Ishikawa (cell line): ENCODE data around the gene ASS1.

Experiments
- EP300 ChIP-seq: IDR thresholded peaks from 2 replicates; pipeline ENCODE4 v1.6.1; 2012; ENCODE audit warnings: borderline replicate concordance
- MAX ChIP-seq: IDR thresholded peaks from 2 replicates; pipeline ENCODE4 v1.6.1; 2012
- RAD21 ChIP-seq: IDR thresholded peaks from 2 replicates; pipeline ENCODE4 v1.6.1; 2012; ENCODE audit warnings: low read depth
- REST ChIP-seq: IDR thresholded peaks from 2 replicates; pipeline ENCODE4 v1.6.1; 2012; ENCODE audit warnings: low read depth, mild to moderate bottlenecking
- TCF12 ChIP-seq: IDR thresholded peaks from 2 replicates; pipeline ENCODE4 v1.6.1; 2012; ENCODE audit warnings: low read depth
- TEAD4 ChIP-seq: IDR thresholded peaks from 2 replicates; pipeline ENCODE4 v1.6.1; 2012
- ZBTB7A ChIP-seq: IDR thresholded peaks from 2 replicates; pipeline ENCODE4 v1.6.1; 2012; ENCODE audit warnings: low read depth

GRCh38 chr9:130493476-130493875 is 48.7 kb downstream of the ASS1 start:
- TF ChIP-seq REST (no peak), TEAD4 (no peak), TCF12 (no peak), MAX (no peak), RAD21 (no peak), ZBTB7A (no peak), EP300 (no peak)
